Brain microvascular endothelial cell (primary cell): ENCODE results near the gene SNX25.
"Not testable (repeated sequence)": the region's sequence is repeated elsewhere in the genome, so short reads cannot be mapped to it uniquely, and the experiment has no call there.

ENCODE experiments used
- DNase-seq: peaks from one replicate; pipeline ENCODE4 v3.0.0-alpha.2; 2020
- H3K27ac ChIP-seq: fragments of 250-450 bp; sonication (Bioruptor Pico); 2 replicates; pipeline ENCODE4 v1.5.1; 2020; ENCODE audit warnings: mild to moderate bottlenecking, moderate library complexity
- H3K27me3 ChIP-seq: fragments of 250-450 bp; sonication (Bioruptor Pico); replicated peaks from 2 replicates; pipeline ENCODE4 v1.5.1; 2020; ENCODE audit warnings: mild to moderate bottlenecking
- H3K36me3 ChIP-seq: fragments of 250-450 bp; sonication (Bioruptor Pico); replicated peaks from 2 replicates; pipeline ENCODE4 v1.5.1; 2020; ENCODE audit warnings: mild to moderate bottlenecking
- H3K4me3 ChIP-seq: 2 replicates; pipeline ENCODE4 v1.5.1; 2011; ENCODE audit warnings: low read depth, mild to moderate bottlenecking, control low read depth, low read length, moderate library complexity
- in situ Hi-C: cut with HindIII; loops from 2 replicates; pipeline ENCODE4 v1.10.0; 2017; ENCODE audit warnings: low sequenced_read_pairs, low pct_ligation_motif_present
- TF ChIP-seq, protein P1 (sequence below): IDR thresholded peaks from 2 replicates; pipeline ENCODE4 v1.5.1; 2011; ENCODE audit warnings: low read depth, mild to moderate bottlenecking, moderate library complexity, low read length, control low read depth, inconsistent platforms; ENCODE audit errors: missing control alignments

Gene SNX25

DNA sequence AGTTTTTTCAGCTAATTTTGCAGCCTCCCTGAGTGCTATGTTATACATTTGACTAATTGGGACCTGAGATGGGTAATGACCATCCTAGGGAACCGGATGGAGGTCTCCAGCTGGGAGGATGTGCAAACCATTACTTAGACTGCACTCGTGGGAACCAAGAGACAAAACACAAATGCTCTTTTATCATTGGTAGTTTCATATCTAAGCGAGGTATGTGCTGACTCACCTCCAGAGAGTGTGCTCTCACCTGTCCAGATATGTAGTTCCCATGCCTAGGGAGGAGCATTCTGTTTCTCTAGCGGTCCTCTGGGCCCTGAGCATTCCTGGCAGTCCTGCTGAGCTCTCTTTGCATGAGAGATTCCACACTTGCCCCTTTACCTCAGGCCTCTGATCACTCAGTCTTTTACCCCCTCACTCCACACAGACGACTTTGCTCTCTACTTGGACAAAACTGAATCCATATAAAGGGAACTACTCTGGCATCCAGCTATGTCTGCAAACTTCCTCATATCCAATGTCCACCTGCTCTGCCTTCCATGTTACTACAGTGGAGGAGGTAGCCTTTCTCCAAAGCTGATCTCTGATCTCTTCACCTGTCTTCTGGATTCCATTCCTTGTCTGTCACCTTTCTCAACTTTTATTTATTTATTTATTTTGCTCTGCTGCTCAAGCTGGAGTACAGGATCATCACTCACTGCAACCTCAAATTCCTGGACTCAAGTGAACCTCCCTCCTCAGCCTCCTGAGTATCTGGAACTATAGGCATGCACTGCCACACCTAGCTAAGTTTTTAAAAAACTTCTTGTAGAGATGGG lies 97.9 kb downstream of the SNX25 start:
- no peak overlapping the region for H3K4me3 ChIP-seq
- no peaks in the 10 kb centered on the region for H3K27me3 ChIP-seq
- in situ Hi-C loops, result no loop called here
- TF ChIP-seq, protein P1, sequence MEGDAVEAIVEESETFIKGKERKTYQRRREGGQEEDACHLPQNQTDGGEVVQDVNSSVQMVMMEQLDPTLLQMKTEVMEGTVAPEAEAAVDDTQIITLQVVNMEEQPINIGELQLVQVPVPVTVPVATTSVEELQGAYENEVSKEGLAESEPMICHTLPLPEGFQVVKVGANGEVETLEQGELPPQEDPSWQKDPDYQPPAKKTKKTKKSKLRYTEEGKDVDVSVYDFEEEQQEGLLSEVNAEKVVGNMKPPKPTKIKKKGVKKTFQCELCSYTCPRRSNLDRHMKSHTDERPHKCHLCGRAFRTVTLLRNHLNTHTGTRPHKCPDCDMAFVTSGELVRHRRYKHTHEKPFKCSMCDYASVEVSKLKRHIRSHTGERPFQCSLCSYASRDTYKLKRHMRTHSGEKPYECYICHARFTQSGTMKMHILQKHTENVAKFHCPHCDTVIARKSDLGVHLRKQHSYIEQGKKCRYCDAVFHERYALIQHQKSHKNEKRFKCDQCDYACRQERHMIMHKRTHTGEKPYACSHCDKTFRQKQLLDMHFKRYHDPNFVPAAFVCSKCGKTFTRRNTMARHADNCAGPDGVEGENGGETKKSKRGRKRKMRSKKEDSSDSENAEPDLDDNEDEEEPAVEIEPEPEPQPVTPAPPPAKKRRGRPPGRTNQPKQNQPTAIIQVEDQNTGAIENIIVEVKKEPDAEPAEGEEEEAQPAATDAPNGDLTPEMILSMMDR, result no peak
- peaks cover 15% of the 10 kb centered on the region for H3K36me3 ChIP-seq
- DNase-seq, result peak; percentile 38
- H3K27ac ChIP-seq, result peak overlapping the region; percentile 91

DNA sequence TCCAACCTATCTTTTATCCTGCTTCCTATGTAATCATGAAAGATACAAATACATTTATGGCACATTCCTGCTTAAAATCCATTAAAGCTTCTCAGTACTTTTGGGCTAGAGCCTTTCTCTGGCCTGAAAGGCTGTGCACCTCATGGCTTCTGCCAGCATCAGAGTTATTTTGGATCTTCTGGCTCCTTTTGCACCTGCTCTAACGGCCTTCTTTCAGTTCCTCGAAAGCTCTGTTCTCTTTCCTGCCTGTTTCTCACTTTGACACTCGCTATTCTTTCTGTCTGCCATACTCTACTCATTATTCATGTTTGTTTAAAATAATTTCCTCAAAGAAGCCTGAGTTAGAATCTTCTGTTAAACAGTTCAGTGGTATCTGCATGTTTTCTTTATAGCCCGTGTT lies 100.4 kb downstream of the SNX25 start:
- no peaks in the 10 kb centered on the region for H3K27me3 ChIP-seq
- TF ChIP-seq, protein P1, result no peak
- no peak for DNase-seq
- H3K27ac ChIP-seq, result no peak overlapping the region
- no peak overlapping the region for H3K4me3 ChIP-seq
- H3K36me3 ChIP-seq, result peaks cover 18% of the 10 kb centered on the region
- in situ Hi-C loops, result no loop called here

DNA sequence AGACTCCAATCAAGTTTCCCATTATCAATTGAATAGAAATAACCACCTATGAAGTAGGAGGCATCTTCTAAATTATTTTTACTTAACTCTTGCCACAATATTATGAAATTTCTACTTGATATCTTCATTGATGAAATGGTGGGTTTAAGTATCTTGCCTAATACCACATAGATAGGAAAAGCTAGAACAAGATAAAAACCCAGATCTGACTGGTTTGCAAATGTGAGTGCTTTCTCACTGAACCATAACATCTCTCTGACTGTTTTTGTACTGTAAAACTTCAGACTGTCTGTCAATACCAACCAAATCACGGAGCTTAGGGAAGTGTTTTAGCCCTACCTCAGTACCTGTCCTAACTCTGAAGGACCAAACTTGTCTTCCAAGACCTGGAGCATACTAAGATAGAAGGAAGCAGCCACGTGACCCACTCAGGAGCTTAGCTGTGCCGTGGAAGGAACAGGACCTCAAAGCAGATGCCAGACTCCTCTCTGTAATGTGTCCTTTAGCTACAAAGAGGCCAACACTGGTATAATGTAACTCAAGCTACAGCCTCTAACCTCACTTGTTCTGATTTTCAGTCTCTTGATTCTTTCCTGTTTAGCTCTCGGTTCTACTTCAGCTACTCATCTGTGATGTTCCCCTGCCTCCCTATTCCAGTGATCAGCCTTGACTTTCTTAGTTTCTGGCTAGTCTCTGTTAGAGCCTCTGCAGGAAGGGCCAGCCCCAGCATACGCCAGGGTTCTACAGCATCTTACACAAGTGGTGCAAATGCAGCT lies 101.9 kb downstream of the SNX25 start:
- in situ Hi-C loops, result no loop called here
- TF ChIP-seq, protein P1, result no peak
- H3K27ac ChIP-seq, result no peak overlapping the region

DNA sequence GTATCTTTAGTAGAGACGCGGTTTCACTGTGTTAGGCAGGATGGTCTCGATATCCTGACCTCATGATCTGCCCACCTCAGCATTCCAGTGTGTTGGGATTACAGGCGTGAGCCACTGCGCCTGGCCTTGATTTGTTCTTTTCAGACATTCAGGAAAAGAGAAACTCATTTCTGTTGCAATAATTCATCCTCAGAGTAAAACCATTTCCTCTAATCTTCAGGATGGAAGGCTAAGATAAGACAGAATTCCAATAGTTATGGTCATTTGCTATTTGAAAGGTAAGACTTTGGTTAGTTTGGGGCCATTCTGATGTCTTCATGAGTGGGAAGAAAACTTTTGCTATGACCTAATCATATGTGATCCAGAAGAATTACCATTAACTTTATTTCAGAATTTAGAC lies 103.3 kb downstream of the SNX25 start:
- Histone ChIP-seq H3K27me3 (no peaks in the 10 kb centered on the region), H3K27ac (peak overlapping the region; percentile 66), H3K36me3 (peaks cover 18% of the 10 kb centered on the region), H3K4me3 (no peak overlapping the region)
- peak; percentile 40 for DNase-seq
- TF ChIP-seq, protein P1, result no peak
- in situ Hi-C loops, result no loop called here

More for the DNA sequence above, 101.9 kb downstream of the SNX25 start:
- Histone ChIP-seq H3K27me3 (no peaks in the 10 kb centered on the region), H3K4me3 (no peak overlapping the region), H3K36me3 (peaks cover 18% of the 10 kb centered on the region)
- DNase-seq, result no peak

DNA sequence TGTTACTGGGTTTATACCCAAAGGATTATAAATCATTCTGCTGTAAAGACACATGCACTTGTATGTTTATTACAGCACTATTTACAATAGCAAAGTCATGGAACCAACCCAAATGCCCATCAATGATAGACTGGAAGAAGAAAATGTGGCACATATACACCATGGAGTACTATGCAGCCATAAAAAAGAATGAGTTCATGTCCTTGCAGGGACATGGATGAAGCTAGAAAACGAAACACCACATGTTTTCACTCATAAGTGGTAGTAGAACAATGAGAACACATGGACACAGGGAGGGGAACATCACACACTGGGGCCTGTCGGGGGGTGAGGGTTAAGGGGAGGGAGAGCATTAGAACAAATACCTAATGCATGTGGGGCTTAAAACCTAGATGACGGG lies 108.1 kb downstream of the SNX25 start:
- H3K36me3 ChIP-seq, in situ Hi-C loops, DNase-seq: not testable (repeated sequence)

DNA sequence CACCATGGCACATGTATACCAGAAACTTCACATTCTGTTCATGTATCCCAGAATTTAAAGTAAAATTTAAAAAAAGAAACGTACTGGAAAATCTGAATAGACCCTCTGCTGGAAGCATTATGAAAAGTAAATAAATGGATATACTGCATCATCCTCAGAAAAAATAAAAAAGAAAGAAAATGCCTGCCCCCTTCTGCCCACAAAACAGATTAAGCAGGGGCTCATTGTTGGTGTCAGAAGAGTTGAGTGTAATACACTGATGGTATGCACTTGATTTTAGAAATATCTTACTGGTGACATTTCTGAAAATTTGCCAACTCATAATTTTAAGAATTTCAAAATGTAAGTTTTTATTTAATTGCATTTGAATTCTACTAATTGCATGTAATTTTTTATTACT lies 108.5 kb downstream of the SNX25 start:
- in situ Hi-C loops, result no loop called here
- no peak overlapping the region for H3K27ac ChIP-seq
- no peaks in the 10 kb centered on the region for H3K27me3 ChIP-seq
- H3K4me3 ChIP-seq, result no peak overlapping the region
- DNase-seq, result no peak
- peaks cover 2% of the 10 kb centered on the region for H3K36me3 ChIP-seq
- TF ChIP-seq, protein P1, result peak; percentile 15

More for the DNA sequence above, 108.1 kb downstream of the SNX25 start:
- not testable (repeated sequence) for H3K27me3 ChIP-seq, H3K27ac ChIP-seq, H3K4me3 ChIP-seq
